ENCODE data around the gene TMEM107.

- TF ChIP-seq CTCF (IDR thresholded peaks at IDR 0.05) = no peak
- TF ChIP-seq POLR2A (IDR thresholded peaks at IDR 0.05; ENCODE audit: low read depth) = no peak
These were observed 23.1 kb downstream of the TMEM107 start for GRCh38 chr17:8153031-8153451.

Measured in esophagus muscularis mucosa (tissue), 3 donors.